Bone marrow (tissue), 2 donors: ENCODE data around the gene FBXO24.
A peak's percentile ranks its signal among the peaks of the same experiment; 100 is the strongest.

Source experiments
- DNase-seq, 2 donors: peaks; one replicate each; lab custom pipeline; 2025; lab: John Stamatoyannopoulos, UW

Gene FBXO24

GRCh38 chr7:100620804-100621203 lies 34.7 kb downstream of the FBXO24 start:
- DNase-seq: no peak

- no peak for DNase-seq
Measured at GRCh38 chr7:100621554-100621953, 35.4 kb downstream of the FBXO24 start.

- DNase-seq: no peak
Measured at GRCh38 chr7:100623951-100624824, 38.1 kb downstream of the FBXO24 start.

GRCh38 chr7:100626055-100626454 lies 39.9 kb downstream of the FBXO24 start:
- no peak for DNase-seq

GRCh38 chr7:100626530-100627237 lies 40.6 kb downstream of the FBXO24 start:
- peak; percentile 45 to 60 for DNase-seq

- DNase-seq: no peak
Measured at GRCh38 chr7:100627238-100627549, 41.1 kb downstream of the FBXO24 start.

- DNase-seq: no peak
Measured at GRCh38 chr7:100629117-100629716, 43.1 kb downstream of the FBXO24 start.

- DNase-seq: no peak
Measured at GRCh38 chr7:100630066-100630465, 43.9 kb downstream of the FBXO24 start.

GRCh38 chr7:100632951-100633717 lies 47.0 kb downstream of the FBXO24 start:
- DNase-seq: peak in 1 of 2 donors; percentile 30

- DNase-seq: no peak
Measured at GRCh38 chr7:100639995-100640516, 53.9 kb downstream of the FBXO24 start.

- DNase-seq: no peak
Measured at GRCh38 chr7:100640517-100641440, 54.7 kb downstream of the FBXO24 start.

- no peak for DNase-seq
Measured at GRCh38 chr7:100641463-100641859, 55.3 kb downstream of the FBXO24 start, which contains the start of gene TFR2. Gene TFR2 (minus strand): TSS chr7:100641552. CDS start chr7:100641509, 43 bp downstream.

GRCh38 chr7:100641860-100642533 lies 55.9 kb downstream of the FBXO24 start:
- DNase-seq: no peak

GRCh38 chr7:100642534-100642907 lies 56.4 kb downstream of the FBXO24 start:
- DNase-seq: no peak

GRCh38 chr7:100649826-100650565 lies 63.9 kb downstream of the FBXO24 start:
- no peak for DNase-seq
